CD1c-positive myeloid dendritic cell (primary cell): ENCODE data around the gene KLHL6.

ENCODE experiments used
- DNase-seq: peaks from one replicate; pipeline ENCODE4 v3.0.0-alpha.2; 2016; ENCODE audit errors: extremely low spot score

The KLHL6 gene

GRCh38 chr3:183564046-183564445, 8.5 kb upstream of the KLHL6 start:
- DNase-seq, result no peak

GRCh38 chr3:183563536-183563874, 8.0 kb upstream of the KLHL6 start:
- no peak for DNase-seq

DNA sequence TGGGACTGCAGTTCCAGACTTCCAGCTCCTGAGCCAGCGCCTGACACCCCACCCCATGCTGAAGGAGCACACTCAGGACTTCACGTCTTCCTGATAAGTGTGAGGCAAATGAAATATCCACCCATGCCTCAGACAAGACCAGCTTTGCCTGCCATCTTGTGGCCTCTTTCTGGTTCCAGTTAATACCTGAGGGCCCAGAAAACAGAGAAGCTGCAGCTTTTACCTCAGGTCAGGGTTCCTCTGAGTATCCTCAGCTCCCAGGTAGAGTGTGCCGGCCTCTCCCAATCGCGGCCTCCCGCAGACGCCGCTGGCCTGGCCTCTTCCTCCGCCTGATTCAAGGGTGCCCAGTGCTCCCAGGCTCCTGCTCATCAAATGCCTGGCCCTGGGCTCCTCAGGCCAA, 5.1 kb upstream of the KLHL6 start:
- DNase-seq, result peak; percentile 39

- no peak for DNase-seq
Observed at GRCh38 chr3:183558495-183558894, 3.0 kb upstream of the KLHL6 start.

DNA sequence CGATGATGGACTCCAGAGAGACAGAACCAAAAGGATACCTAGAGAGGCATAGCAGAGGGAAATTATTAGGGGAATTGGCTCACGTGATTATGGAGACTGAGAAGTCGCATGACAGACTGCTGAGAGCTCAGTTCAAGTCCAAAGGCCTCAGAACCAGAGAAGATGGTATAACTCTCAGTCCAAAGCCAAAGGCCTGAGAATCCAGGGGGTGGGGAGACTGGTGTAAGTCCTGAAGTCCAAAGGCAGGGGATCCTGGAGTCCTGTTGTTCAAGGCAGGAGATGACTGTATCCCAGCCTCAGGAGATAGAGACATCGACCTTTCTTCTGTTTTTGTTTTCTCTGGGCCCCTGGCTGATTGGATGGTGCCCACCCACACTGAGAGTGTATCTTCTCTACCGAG, 1.2 kb upstream of the KLHL6 start:
- no peak for DNase-seq

- DNase-seq, result peak; percentile 90
Observed at GRCh38 chr3:183554377-183554776, 1.1 kb downstream of the KLHL6 start.

- DNase-seq, result peak; percentile 32
Observed at GRCh38 chr3:183553334-183554026, 2.0 kb downstream of the KLHL6 start.

DNA sequence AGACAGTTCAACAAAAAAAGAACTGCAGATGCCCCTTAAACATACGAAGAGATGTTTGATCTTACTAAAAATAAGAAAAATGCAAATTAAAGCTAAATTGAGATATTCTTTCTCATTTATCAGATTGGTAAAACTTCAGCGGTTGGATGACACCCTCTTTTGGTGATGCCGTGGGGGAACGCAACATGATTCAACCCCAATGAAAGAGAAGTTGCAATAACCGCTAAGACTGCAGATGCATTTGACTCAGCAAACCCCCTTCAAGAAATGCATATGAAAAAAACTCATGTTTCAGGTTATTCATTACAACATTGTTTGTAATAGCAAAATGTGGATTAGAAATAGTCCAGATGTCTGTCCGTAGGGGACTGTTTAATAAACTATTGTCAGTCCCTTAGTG, 3.6 kb downstream of the KLHL6 start:
- peak; percentile 61 for DNase-seq

- DNase-seq, result no peak
Observed at GRCh38 chr3:183548262-183548769, 7.2 kb downstream of the KLHL6 start.

- no peak for DNase-seq
Observed at GRCh38 chr3:183546625-183547024, 8.9 kb downstream of the KLHL6 start.

DNA sequence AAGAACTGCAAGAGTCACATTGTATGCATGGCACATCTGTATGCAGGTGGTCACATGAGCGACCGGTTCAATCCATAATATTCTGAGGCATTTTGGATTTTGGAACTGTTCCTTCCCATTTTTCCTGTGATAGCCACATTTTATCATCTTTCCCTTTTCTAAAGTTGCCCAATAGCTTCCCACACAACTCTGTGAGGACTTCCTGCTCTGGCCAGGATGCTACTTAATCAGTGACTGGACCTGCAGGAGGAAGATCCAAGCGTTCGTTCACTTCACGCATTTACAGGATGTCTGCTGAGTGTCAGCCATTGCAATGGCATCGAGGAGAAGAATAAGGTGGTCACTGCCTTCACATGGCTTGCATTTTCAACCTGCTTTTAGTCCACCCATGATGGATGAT, 9.8 kb downstream of the KLHL6 start:
- DNase-seq, result peak; percentile 77

GRCh38 chr3:183542355-183542754, 13.2 kb downstream of the KLHL6 start:
- DNase-seq, result no peak

- peak; percentile 42 for DNase-seq
Observed at GRCh38 chr3:183541738-183542137, 13.8 kb downstream of the KLHL6 start.

DNA sequence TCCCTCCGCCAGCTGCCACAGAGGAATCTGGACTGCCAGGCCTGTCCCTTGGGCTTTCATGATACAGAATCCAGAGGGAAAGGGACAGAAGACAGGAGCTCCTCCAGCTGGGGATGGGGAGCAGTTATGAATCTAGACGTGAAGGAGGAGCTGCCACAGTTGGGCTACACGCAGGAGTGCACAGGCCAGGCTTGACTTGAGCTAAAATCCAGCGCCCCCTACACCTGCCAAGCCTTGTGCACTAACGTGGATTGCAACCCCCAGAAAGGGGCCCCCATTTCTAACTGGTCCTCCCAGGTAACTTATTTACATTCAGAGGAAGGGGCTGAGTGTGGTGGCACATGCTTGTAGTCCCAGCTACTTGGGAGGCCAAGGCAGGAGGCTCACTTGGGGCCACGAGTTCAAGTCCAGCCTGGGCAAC, 14.3 kb downstream of the KLHL6 start:
- DNase-seq, result no peak

- peak; percentile 85 for DNase-seq
Observed at GRCh38 chr3:183540501-183541234, 14.8 kb downstream of the KLHL6 start.

- peak; percentile 47 for DNase-seq
Observed at GRCh38 chr3:183539811-183540210, 15.7 kb downstream of the KLHL6 start.

DNA sequence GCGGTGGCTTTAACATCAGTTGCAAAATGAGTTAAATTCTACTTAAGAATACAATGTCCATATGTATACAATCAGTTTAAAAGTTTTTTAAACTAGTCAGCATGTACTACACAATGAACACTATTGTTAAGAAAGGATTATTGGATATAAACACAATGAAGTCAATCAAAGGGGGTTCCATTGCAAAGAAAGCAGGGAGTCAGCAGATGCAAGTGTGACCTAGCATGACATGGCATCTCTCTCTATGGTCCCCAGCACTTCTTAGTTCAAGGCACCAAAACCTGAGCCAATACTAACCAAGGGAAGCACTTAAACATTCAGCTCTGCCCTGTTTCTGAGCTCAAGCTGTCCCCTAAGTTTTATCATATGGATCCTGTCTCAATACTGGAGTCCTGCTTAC, 17.0 kb downstream of the KLHL6 start:
- no peak for DNase-seq

DNA sequence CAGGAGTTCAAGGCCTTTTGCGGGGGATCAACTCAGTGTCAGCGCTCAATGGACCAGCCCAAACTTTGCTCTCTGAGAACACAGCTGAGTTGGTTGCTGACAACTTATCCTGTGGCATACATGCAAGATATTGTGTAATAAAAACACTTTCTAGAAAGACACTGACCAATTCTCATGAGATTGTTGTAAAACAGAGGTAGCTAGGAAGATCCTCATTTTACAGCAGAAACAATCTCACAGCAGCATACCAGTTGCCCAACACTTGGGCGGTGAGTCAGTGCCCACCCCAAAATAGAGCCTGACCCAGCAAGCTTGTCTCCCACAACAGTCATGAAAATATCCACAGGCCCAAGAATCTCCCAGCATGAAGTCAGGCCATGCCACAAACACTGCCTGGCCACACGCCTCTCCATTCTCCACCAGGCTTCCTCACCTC, 18.2 kb downstream of the KLHL6 start:
- peak; percentile 94 for DNase-seq

- DNase-seq, result no peak
Observed at GRCh38 chr3:183536238-183536880, 19.1 kb downstream of the KLHL6 start.

- DNase-seq, result no peak
Observed at GRCh38 chr3:183534249-183534648, 21.3 kb downstream of the KLHL6 start.

- DNase-seq, result no peak
Observed at GRCh38 chr3:183533412-183534132, 21.9 kb downstream of the KLHL6 start.
